DND-41 (cell line): Measurements from ENCODE around the gene FIBCD1.

ENCODE experiments used
- ATAC-seq: fragments of 200-7000 bp; cut with Tn5 transposase; 3 replicates; pipeline ENCODE4 v1.9.1; 2021; ENCODE audit warnings: low read depth; ENCODE audit not compliant: insufficient read depth
- DNase-seq: peaks from one replicate; pipeline ENCODE4 v3.0.0-alpha.2; 2020
- H2AFZ ChIP-seq: 2 replicates; pipeline ENCODE4 v1.6.0; 2012; ENCODE audit warnings: low read depth, low read length
- H3K27ac ChIP-seq: 2 replicates; pipeline ENCODE4 v1.5.1; 2012; ENCODE audit warnings: low read length, inconsistent platforms
- H3K27me3 ChIP-seq: fragments of 200-600 bp; sonication (generic); 2 replicates; pipeline ENCODE4 v1.6.0; 2012; ENCODE audit warnings: low read length, mild to moderate bottlenecking, inconsistent platforms; ENCODE audit not compliant: insufficient read depth, poor library complexity
- H3K36me3 ChIP-seq: 2 replicates; pipeline ENCODE4 v1.5.1; 2012; ENCODE audit warnings: low read length, inconsistent platforms; ENCODE audit not compliant: insufficient read depth
- H3K4me1 ChIP-seq: 2 replicates; pipeline ENCODE4 v1.5.1; 2012; ENCODE audit warnings: mild to moderate bottlenecking, low read length; ENCODE audit not compliant: insufficient read depth
- H3K4me2 ChIP-seq: 2 replicates; pipeline ENCODE4 v1.6.0; 2012; ENCODE audit warnings: mild to moderate bottlenecking, moderate library complexity, low read length, inconsistent platforms; ENCODE audit not compliant: insufficient read depth
- H3K4me3 ChIP-seq, 2 experiments: fragments of 200-600 bp in 1 of 2; shearing (Covaris generic) in 1 of 2; 2 replicates each; pipeline ENCODE4 v1.5.1; 2012 to 2016; ENCODE audit warnings: inconsistent platforms in 2 of 2, low read length in 2 of 2, mild to moderate bottlenecking in 2 of 2, low read depth in 1 of 2, moderate library complexity in 1 of 2
- H3K79me2 ChIP-seq: 2 replicates; pipeline ENCODE4 v1.6.0; 2012; ENCODE audit warnings: low read length, inconsistent platforms; ENCODE audit not compliant: insufficient read depth
- H3K9ac ChIP-seq: 2 replicates; pipeline ENCODE4 v1.6.0; 2012; ENCODE audit warnings: low read depth, mild to moderate bottlenecking, inconsistent platforms, low read length, moderate library complexity
- H3K9me3 ChIP-seq: 2 replicates; pipeline ENCODE4 v1.5.1; 2012; ENCODE audit warnings: low read length, moderate library complexity, mild to moderate bottlenecking, inconsistent platforms; ENCODE audit not compliant: insufficient read depth, severe bottlenecking
- H4K20me1 ChIP-seq: 2 replicates; pipeline ENCODE4 v1.6.0; 2012; ENCODE audit warnings: low read length; ENCODE audit not compliant: insufficient read depth
- EZH2 ChIP-seq: IDR thresholded peaks from 3 replicates; pipeline ENCODE4 v1.6.1; 2012; ENCODE audit warnings: borderline replicate concordance, low read depth, mild to moderate bottlenecking, moderate library complexity, low read length, inconsistent platforms; ENCODE audit not compliant: severe bottlenecking
- TF ChIP-seq, protein P1 (sequence below): IDR thresholded peaks from 2 replicates; pipeline ENCODE4 v1.5.1; 2012; ENCODE audit warnings: borderline replicate concordance, low read length, moderate library complexity, mild to moderate bottlenecking; ENCODE audit not compliant: poor library complexity, severe bottlenecking; ENCODE audit errors: extremely low read depth

The FIBCD1 gene

DNA sequence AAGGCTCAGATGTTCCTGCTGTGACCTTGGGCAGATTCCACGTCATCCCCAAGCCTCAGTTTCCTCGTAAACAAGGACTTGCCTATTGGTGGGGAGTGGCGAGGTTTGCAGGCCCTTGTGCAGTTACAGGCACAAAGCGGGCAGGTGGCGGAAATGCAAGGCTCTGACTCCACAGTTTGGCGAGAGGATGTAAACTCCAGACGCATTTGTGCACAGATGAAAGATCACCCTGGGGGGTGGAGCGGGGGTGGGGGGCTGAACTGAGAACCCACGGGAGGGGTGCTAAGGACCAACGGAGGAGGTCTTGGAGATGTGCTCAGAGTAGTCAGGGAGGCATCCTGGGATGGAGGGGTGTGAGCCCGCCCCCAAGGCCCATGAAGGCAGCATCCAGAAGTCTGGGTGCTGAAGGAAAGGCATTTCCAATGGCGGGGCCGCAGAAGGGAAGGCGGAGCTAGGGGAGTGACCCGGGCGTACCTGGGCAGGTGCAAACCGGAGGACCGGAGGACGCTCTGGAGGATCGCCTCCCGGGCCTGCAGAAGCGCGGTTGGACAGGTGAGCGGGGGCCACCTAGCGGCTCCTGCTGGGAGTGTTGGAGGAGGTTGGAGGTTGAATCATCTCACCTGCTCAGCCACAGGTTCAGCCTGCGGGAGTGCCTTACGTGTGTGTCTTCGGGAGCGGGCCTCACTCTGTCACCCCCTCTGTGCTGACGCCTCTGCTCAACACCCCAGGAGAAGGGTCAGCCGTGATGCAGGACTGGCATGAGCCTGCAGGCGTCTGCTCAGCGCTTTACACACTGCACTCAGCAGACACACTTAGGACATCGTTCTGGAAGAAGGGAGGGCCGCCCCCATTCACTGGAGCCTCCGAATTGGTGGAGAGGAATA is 1.9 kb upstream of the FIBCD1 start:
- no peaks in the 10 kb centered on the region for H3K4me1 ChIP-seq
- H3K4me2 ChIP-seq = no peak overlapping the region
- H3K27ac ChIP-seq = no peak overlapping the region
- H3K27me3 ChIP-seq = no peaks in the 10 kb centered on the region
- DNase-seq = peak; percentile 57
- no peak for TF ChIP-seq EZH2
- TF ChIP-seq, protein P1, sequence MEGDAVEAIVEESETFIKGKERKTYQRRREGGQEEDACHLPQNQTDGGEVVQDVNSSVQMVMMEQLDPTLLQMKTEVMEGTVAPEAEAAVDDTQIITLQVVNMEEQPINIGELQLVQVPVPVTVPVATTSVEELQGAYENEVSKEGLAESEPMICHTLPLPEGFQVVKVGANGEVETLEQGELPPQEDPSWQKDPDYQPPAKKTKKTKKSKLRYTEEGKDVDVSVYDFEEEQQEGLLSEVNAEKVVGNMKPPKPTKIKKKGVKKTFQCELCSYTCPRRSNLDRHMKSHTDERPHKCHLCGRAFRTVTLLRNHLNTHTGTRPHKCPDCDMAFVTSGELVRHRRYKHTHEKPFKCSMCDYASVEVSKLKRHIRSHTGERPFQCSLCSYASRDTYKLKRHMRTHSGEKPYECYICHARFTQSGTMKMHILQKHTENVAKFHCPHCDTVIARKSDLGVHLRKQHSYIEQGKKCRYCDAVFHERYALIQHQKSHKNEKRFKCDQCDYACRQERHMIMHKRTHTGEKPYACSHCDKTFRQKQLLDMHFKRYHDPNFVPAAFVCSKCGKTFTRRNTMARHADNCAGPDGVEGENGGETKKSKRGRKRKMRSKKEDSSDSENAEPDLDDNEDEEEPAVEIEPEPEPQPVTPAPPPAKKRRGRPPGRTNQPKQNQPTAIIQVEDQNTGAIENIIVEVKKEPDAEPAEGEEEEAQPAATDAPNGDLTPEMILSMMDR = peak; percentile 80
- H2AFZ ChIP-seq = no peak overlapping the region
- ATAC-seq = peak; percentile 83
- no peaks in the 10 kb centered on the region for H3K9me3 ChIP-seq
- no peak overlapping the region for H3K4me3 ChIP-seq
- peaks cover 4% of the 10 kb centered on the region for H4K20me1 ChIP-seq
- no peaks in the 10 kb centered on the region for H3K36me3 ChIP-seq
- H3K79me2 ChIP-seq = no peaks in the 10 kb centered on the region
- H3K9ac ChIP-seq = no peak overlapping the region

DNA sequence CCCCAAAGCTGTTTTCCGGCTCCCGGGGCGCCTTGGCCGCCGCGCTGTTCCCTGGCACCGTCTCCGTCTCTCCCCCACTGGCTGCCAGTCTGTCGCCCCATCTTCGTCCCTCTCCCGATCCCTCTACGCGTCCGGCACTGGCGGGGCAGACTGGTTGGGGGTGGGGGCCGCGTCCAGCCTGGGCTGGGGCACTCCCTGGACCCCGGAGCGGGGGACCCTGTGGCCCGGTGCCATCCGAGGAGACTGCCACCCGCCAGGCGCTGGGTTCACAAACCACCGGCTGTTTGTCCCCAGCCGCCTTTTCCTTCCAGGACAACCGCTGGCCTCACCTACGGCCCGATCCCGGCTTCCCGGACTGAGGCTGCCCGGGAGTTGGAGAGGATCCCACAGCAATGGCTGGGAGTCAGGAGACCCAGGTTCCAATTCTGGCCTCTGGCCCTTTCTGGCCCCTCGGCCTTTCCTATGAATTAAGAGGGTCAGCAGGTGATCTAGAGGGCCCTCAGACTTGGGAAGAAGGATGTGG is 1.0 kb upstream of the FIBCD1 start:
- H3K9ac ChIP-seq = no peak overlapping the region
- no peaks in the 10 kb centered on the region for H3K27me3 ChIP-seq
- no peaks in the 10 kb centered on the region for H3K79me2 ChIP-seq
- no peaks in the 10 kb centered on the region for H3K4me1 ChIP-seq
- H3K4me2 ChIP-seq = no peak overlapping the region
- H3K4me3 ChIP-seq = no peak overlapping the region
- H4K20me1 ChIP-seq = peaks cover 4% of the 10 kb centered on the region
- H2AFZ ChIP-seq = no peak overlapping the region
- TF ChIP-seq EZH2 = no peak
- TF ChIP-seq, protein P1 = no peak
- no peaks in the 10 kb centered on the region for H3K9me3 ChIP-seq
- H3K27ac ChIP-seq = no peak overlapping the region
- DNase-seq (no peak), ATAC-seq (no peak)
- H3K36me3 ChIP-seq = no peaks in the 10 kb centered on the region

DNA sequence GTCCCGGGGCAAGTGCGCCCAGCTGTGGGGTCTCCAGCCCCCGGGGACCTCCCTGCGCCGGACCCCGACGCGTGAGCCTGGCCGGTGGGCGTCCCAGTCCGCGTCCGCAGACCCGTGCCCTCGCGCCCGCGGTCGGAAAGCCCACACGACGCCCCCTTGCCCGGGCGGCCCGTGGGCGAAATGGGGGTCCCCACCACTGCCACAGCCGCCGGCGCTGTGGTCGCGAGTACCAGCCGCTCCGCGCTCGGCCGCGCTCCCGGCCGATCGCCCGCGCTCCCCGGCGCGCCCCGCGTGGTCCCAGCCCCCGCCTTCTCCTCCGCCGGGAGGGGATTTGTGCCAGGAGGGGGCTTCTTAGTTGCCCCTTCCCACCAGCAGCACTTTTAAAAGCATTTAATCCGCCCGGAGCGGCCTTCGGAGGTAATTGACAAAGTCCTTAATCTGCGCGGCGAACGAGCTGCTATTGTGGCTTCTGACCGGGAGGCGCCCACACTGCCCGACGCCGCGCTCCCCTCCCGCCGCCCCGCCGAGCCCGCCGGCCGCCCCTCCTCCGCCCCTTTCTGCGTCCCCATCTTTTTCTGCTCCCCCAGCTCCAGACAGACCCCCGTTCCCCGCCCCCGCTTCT is 469 bp upstream of the FIBCD1 start:
- no peaks in the 10 kb centered on the region for H3K9me3 ChIP-seq
- no peaks in the 10 kb centered on the region for H3K4me1 ChIP-seq
- no peak overlapping the region for H3K4me3 ChIP-seq
- no peak overlapping the region for H3K4me2 ChIP-seq
- no peaks in the 10 kb centered on the region for H3K27me3 ChIP-seq
- H3K9ac ChIP-seq = no peak overlapping the region
- no peaks in the 10 kb centered on the region for H3K36me3 ChIP-seq
- no peaks in the 10 kb centered on the region for H3K79me2 ChIP-seq
- TF ChIP-seq, protein P1 = no peak
- no peak for TF ChIP-seq EZH2
- H4K20me1 ChIP-seq = peaks cover 4% of the 10 kb centered on the region
- ATAC-seq (no peak), DNase-seq (no peak)
- H2AFZ ChIP-seq = no peak overlapping the region
- H3K27ac ChIP-seq = no peak overlapping the region
